GM19193 (cell line): ENCODE measurements around the gene NPB.

Source experiments
- POLR2A ChIP-seq: IDR thresholded peaks from 4 replicates; pipeline ENCODE4 v1.6.1; 2011; ENCODE audit not compliant: insufficient read depth, insufficient read length; ENCODE audit errors: extremely low read depth

Gene NPB

DNA sequence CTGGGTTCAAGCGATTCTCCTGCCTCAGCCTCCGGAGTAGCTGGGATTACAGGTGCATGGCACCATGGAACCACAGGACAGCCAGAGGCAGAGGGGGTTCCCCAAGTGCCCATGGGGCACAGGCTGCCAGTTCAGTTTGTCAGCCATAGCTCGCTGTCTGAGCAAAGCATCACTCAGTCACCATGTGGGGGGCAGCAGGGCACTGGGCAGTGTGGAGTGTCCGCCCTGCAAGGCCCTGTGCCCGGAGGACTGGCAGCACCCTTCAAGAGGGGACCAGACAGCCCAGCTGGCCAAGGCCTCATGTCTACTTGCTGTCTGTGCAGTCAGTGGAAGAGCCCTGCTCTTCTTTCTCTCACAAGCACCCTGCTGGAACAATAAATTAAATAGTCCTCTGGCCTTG lies 17.1 kb upstream of the NPB start:
- TF ChIP-seq POLR2A: no peak

- no peak for TF ChIP-seq POLR2A
Observed at GRCh38 chr17:81885454-81885853, 16.6 kb upstream of the NPB start.

GRCh38 chr17:81885869-81886548 lies 16.0 kb upstream of the NPB start:
- no peak for TF ChIP-seq POLR2A

DNA sequence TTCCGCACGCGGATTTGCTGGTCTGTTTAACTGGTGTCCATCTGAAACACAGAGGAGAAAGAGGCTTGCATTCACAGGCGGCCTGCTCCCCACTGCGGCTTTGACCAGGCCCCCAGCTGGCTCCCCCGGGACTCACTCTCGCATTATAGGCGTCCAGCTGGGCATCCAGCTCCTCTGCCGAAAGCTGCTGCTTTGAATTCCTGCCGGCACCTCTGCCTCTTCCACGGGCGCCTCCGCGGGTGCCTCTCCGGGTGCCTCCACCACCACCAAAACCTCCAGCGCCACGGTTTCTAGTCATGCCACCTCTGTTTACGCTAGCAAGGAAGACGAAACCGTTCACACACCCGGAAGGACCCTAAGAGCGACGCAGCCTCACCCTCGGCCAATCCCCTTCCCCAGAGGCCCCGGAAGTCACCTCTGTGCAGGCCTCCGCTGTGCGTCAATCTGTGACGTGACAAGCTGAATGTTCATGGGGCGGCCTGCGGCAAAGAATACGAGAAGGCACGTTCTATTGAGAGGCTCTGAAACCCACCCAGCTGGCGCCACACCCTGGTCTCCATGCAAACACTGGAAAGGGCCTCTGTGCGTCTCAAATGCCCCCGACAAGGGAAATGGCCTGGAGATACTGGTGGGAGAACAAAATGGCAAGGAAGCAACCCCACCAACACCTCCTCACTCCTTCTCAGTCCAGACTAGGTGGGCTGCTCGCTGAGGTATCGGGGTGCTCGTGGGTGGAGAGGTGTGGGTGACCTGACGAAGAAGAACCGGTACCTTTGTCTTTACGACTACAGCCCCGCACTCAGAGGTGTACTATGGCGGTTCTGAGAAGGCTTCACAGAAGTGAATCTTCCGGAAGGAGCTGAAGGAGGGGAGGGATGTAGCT lies 13.7 kb upstream of the NPB start:
- no peak for TF ChIP-seq POLR2A

GRCh38 chr17:81888988-81889595 lies 12.9 kb upstream of the NPB start:
- TF ChIP-seq POLR2A: no peak

DNA sequence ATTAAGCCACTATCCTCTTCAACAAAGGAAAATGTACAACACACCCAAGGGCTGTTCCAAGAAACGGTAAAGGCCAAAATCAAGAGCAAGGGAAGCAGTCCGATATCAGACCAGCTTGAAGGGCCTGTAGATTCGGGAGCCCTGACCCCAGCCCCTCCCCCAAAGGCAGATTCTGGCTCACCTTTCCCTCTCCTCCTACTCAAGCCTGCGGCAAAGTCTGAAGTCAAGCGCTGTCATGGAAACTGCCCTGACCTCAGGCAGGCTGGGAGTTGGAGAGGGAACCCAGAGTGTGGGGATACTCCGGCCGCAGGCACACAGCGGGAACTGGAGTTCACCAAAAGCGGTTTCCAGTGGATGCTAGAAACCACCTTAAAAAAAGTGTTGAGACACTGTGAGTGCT lies 12.4 kb upstream of the NPB start:
- no peak for TF ChIP-seq POLR2A

- TF ChIP-seq POLR2A: no peak
Observed at GRCh38 chr17:81890447-81891302, 11.4 kb upstream of the NPB start.

- TF ChIP-seq POLR2A: no peak
Observed at GRCh38 chr17:81891303-81891552, 10.8 kb upstream of the NPB start.

GRCh38 chr17:81895400-81895799 lies 6.6 kb upstream of the NPB start:
- no peak for TF ChIP-seq POLR2A

DNA sequence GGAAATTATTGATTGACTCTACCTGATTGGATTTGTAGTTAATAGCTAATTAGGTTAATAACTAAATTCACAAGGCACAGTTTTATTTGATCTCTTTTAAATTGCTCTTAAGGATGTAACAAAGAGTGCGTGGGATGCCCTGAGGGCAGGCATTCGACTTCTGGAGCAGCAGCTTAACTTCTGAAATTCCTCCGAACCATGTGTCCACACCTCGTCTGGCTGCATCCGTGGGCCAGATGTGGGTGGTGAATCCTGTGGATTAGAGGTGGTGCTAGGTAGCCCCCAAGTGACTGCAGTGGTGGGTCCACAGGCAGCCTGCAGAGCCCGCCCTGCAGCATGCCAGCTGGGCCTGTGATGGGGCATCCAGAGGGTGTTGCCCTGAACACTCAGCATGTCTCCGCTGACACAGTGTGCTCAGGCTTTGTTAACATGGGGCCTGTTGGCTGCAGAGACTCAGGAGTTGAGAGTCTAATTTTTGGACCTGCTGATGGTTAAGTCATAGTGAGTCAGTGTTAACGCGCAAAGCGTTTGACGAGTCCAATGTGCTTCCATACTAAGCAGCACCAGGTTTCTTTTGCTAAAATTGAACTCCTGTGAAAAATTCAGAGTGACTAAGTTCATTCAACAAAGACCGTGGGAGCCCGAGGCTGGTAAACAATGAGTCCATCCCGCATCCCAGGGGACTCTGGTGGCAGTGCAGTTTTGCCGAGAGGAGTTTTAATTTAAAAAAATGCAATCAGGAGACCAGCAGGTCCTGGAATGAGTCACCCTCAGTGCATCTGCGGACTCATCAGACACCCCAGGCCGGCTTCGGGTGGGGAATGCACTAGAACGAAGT lies 3.8 kb upstream of the NPB start:
- TF ChIP-seq POLR2A: no peak

- TF ChIP-seq POLR2A: no peak
Observed at GRCh38 chr17:81898885-81899284, 3.2 kb upstream of the NPB start.

DNA sequence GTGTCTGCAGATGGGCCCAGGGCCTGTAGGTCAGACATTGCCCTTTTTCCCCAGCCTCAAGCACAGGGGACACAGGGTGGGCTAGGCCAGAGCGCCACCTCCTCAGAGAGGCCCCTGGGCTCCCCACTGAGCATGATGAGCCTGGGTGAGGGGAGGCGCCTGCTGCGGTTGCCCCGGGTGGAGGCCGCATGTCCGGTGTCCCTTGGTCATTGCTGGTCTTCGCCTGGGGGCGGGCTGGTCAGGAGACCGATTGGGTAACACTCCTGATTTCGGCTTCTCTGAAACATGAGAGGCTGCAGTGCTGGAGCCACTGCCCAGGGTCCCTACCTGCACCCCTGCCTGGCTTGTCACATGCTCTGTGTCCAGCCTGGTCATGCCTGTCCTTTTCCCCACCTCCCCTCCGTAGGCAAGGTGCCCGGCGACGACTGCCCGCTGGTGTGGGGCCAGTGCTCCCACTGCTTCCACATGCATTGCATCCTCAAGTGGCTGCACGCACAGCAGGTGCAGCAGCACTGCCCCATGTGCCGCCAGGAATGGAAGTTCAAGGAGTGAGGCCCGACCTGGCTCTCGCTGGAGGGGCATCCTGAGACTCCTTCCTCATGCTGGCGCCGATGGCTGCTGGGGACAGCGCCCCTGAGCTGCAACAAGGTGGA lies 2.4 kb upstream of the NPB start:
- no peak for TF ChIP-seq POLR2A

DNA sequence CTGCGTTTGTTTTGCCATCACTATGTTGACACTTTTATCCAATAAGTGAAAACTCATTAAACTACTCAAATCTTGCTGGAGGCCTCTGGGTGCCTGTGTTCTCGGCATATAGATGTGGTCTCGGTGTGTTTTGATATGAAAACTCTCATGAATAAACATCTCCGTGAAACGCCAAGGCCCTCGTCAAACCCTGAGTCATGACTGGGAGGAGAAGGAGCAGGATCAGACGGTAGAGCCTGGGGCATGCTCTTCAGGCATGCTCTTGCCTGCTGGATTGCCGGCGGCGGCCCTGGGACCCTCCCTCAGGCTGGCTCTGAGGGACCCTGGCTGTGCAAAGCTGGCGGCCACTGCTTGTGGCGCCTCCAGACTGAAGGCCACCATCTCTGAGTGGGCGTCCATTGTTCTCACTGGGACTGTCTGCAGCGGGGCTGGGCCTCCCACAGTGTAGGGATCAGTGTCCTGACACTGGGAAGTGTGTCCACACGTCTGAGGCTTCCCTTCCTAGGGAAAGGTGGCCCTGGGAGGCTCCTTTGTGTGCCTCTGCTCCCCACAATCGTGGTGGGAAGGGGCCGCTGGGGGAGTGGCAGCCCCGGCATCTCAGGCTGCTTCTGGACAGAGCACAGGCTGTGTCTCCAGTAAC lies 1.7 kb upstream of the NPB start:
- no peak for TF ChIP-seq POLR2A

- TF ChIP-seq POLR2A: no peak
Observed at GRCh38 chr17:81901167-81902022, 643 bp upstream of the NPB start.
